MG63 (cell line): ENCODE data around the gene KIF23. TPM values are rescaled to one million over a fixed set of nuclear protein-coding genes. Genes with fewer than 3 reads are reported as not detected.
A peak's percentile ranks its signal among the peaks of the same experiment; 100 is the strongest.

Experiments
- DNase-seq: peaks from one replicate; pipeline ENCODE4 v3.0.0-alpha.2; 2020
- H3K27me3 ChIP-seq: fragments of 250-450 bp; sonication (Bioruptor Pico); 2 replicates; pipeline ENCODE4 v1.5.1; 2020; ENCODE audit warnings: mild to moderate bottlenecking, moderate library complexity
- H3K36me3 ChIP-seq: fragments of 250-450 bp; sonication (Bioruptor Pico); 2 replicates; pipeline ENCODE4 v1.5.1; 2020; ENCODE audit warnings: mild to moderate bottlenecking, moderate library complexity
- H3K4me3 ChIP-seq: fragments of 250-450 bp; sonication (Bioruptor Pico); 2 replicates; pipeline ENCODE4 v1.5.1; 2020; ENCODE audit warnings: mild to moderate bottlenecking, moderate library complexity
- H3K9me3 ChIP-seq: fragments of 250-450 bp; sonication (Bioruptor Pico); 2 replicates; pipeline ENCODE4 v1.5.1; 2020; ENCODE audit warnings: mild to moderate bottlenecking, moderate library complexity
- total RNA-seq: library from RNA; depleted of rRNA; stranded (reverse); fragments of >200 nt; shearing (Covaris generic); gene quantifications from 2 replicates; pipeline ENCODE4 v1.2.3, GENCODE V29; 2014; ENCODE audit warnings: low replicate concordance; rRNA removed

The KIF23 gene
- total RNA-seq, 1 experiment from 2014 or later: 33.8 TPM

DNA sequence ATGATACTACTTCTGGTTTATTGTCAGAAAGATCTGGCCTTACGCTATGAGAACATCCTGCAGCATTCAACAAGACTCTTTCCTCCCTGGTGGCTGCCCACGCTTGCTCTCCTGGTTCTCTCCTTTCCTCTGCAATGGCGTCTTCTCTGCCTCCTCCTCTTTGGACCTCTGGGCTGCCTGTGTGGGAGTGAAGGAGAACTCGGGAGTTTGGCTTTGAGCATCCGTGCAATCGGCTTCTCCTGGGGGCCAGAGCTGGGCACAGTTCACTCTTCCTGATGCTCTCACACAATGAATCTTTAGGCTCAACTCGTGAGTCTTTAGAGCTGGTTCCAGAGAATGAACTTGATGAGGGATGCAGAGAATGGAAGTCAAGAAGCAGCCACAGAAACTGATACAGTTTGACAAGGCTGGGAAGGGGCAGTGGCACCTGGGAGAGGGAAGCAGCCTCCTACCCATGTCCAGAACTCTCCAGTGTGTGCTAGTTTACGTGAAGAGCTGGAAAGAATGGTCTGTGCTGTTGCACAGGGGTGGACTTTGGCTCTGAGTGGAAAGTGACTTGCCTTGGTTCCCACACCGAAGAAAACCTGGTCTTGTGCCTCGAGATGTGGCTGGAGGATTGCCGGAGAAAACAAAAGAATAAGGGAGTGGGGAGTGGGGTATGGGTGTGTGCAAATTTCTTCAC is 76.3 kb downstream of the KIF23 start:
- H3K27me3 ChIP-seq: no peaks in the 10 kb centered on the region
- no peak overlapping the region for H3K4me3 ChIP-seq
- peak; percentile 26 for DNase-seq
- H3K36me3 ChIP-seq: no peaks in the 10 kb centered on the region
- 0 out of 2 replicates have a peak, but pooled peaks cover 4% of the 10 kb centered on the region for H3K9me3 ChIP-seq

DNA sequence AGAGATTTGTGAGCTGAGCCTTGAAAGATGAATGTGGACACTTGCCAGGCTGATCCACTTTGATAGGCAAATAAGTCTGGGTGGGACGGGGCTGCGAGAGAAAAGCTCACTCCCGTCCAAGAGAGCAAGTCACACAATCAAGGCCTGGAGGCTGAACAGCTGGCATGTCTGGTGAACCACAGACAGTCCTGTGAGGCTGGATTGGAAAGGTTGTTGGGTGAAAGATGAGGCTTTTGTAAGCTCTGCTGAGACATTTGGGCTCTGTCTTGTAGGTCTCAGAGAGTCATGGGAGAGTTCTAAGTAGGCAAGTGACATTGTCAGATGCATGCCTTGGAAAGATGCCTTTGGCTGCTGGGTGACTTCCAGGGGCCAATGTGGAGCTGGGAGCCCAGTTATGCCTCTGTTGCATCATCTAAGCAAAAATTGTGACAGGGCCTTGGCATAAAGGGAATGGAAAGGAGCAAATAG is 76.9 kb downstream of the KIF23 start:
- Histone ChIP-seq H3K4me3 (no peak overlapping the region), H3K36me3 (no peaks in the 10 kb centered on the region)
- peak; percentile 31 for DNase-seq

DNA sequence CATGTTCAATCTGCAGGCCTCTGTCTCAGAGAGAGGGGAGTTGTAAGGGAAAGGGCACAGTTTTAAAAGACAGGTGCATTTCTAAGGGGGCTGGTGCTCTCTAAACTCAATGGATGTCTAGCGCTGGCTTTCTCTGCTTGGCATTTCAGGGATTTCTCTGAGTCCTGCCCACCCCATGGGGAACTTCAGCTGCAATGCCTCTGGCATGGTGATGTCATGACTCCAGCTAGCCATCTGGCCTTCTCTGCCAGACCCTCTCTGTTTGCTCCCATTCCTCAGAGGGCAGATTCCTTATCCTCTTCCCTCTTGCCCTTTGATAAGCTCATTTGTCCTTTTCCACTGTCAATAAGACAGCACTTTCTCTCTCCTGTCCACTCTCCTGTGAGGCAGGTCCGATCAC is 79.3 kb downstream of the KIF23 start:
- DNase-seq: no peak
- Histone ChIP-seq H3K36me3 (no peaks in the 10 kb centered on the region), H3K27me3 (no peaks in the 10 kb centered on the region), H3K9me3 (no peaks in the 10 kb centered on the region), H3K4me3 (no peak overlapping the region)

More for the DNA sequence above, 76.9 kb downstream of the KIF23 start:
- Histone ChIP-seq H3K27me3 (no peaks in the 10 kb centered on the region), H3K9me3 (0 out of 2 replicates have a peak, but pooled peaks cover under 1% of the 10 kb centered on the region)

DNA sequence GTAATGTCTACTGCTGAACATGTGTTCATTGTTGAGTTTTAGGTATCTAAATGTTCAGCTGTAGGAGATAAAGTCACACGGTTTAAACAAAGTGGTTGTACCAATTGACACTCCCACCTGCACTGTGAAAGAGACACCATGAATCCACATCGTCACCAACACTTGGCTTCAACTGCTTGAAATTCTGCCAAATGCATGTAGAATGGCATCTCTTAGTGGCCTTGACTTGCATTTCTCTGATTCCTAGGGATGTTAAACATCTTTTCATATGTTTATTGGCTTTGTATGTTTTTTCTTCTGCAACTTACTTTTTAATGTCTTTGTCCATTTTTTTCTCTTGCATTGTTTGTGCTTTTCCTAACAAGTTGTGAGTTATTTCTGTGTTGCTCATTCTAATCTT is 81.9 kb downstream of the KIF23 start:
- no peak for DNase-seq
- Histone ChIP-seq H3K27me3 (no peaks in the 10 kb centered on the region), H3K9me3 (no peaks in the 10 kb centered on the region), H3K36me3 (no peaks in the 10 kb centered on the region), H3K4me3 (no peak overlapping the region)

DNA sequence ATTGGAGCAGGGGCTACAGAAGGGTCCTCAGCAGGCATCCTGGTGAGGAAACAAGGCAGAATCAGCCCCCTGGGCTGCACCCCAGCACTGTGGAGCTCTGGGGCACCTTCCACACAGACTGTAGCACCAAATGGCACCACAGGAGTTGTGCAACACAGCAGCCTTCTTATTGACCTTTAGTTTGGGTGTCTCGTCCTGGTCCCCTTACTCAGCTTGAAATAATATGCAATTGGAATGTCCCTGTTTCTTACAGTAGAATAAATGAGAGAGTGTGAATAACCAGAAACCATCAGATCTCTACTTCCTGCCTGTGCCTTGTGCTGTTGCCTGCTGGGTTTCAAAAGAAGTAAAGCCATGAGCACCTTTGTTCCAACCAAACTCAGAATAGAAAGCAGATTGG is 82.9 kb downstream of the KIF23 start:
- no peaks in the 10 kb centered on the region for H3K36me3 ChIP-seq
- no peaks in the 10 kb centered on the region for H3K9me3 ChIP-seq
- no peaks in the 10 kb centered on the region for H3K27me3 ChIP-seq
- no peak for DNase-seq
- H3K4me3 ChIP-seq: no peak overlapping the region

DNA sequence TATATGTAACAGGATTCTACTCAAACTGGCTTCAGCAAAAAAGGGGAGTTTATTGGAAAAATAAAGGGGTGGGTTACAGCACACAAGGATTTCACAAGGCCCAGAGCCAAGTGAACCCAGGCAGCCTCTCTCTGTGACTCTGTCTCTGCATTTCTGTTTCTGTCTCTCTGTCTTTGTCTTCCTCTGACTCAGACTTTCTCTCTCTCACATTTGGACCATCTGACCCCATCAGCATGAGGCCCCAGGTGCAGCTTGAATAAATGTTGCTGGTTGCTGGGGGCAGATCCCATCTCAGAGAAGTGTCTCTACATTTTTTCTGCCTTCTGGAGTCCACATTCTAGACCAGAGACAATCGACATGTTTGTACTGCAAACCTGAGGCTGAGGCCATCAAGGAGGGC is 83.5 kb downstream of the KIF23 start:
- H3K9me3 ChIP-seq: no peaks in the 10 kb centered on the region
- H3K36me3 ChIP-seq: no peaks in the 10 kb centered on the region
- DNase-seq: no peak
- H3K4me3 ChIP-seq: no peak overlapping the region
- no peaks in the 10 kb centered on the region for H3K27me3 ChIP-seq

Other genes with a start within 250 kb of the KIF23 start
- 8.6 and 8.9 TPM in 2 replicates for gene PAQR5, start 115.4 kb upstream of the KIF23 start, total RNA-seq
- 100 and 227 TPM in 2 replicates for gene RPLP1, start 38.5 kb downstream of the KIF23 start, total RNA-seq